G401.6 (cell line): ENCODE data around the gene MAGEB2.
"Not testable (repeated sequence)": the region's sequence is repeated elsewhere in the genome, so short reads cannot be mapped to it uniquely, and the experiment has no call there.

ENCODE experiments used
- FAIRE-seq: peaks from 2 replicates; lab custom pipeline; 2012; peaks lifted over from hg19 to GRCh38; lab: Jason Lieb, UNC

Gene MAGEB2

GRCh38 chrX:30215357-30215843, at the start of gene MAGEB2:
MAGEB2 (plus strand) TSS chrX:30215563; CDS start chrX:30218581, 3,018 bp downstream.
- FAIRE-seq = no peak

- FAIRE-seq = no peak
Observed at GRCh38 chrX:30170900-30171299, 44.5 kb upstream of the MAGEB2 start.

DNA sequence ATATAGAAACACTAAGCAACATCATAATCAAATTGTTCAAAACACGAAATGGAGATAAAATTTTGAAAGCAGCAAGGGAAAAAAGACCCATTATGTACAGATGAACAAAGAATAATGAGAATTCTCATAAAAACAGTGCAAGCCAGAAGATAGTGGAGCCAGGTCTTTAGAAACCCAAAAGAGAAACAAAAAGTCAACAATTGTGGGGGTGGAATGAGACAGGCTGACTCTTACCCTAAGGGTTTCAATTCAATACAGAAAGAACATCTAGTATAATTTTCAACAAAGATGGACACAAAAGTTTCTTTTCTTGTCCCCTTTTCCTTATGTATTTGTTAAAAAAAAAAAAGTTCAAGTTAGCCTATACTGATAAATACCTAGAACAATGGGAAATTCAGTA, 34.0 kb upstream of the MAGEB2 start:
- FAIRE-seq = no peak

DNA sequence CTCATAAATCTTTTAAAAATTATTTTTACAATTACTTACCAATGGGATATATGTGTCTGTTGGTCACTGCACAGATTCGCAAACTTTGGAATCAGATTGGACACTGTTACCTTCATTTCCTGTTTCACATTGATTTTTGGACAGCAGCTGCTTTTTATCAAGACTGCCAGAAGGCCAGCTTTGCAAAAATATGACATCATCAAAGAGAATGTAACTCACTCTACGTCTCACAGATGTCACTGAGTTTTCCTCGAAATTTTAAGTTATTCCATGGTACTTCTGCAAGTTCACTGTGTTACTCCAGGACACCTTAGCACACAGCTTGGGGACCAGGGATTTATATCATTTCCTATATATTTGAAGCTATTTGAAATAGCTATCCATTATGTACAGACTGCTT, 31.8 kb upstream of the MAGEB2 start:
- FAIRE-seq = no peak

GRCh38 chrX:30190426-30190825, 24.9 kb upstream of the MAGEB2 start:
- no peak for FAIRE-seq

DNA sequence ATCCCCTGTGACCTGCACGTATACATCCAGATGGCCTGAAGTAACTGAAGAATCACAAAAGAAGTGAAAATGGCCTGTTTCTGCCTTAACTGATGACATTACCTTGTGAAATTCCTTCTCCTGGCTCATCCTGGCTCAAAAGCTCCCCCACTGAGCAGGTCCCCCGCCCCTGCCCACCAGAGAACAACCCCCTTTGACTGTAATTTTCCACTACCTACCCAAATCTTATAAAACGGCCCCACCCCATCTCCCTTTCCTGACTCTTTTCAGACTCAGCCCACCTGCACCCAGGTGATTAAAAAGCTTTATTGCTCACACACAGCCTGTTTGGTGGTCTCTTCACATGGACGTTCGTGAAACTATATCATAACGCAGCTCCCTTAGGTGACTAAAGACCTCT, 21.5 kb upstream of the MAGEB2 start:
- not testable (repeated sequence) for FAIRE-seq

GRCh38 chrX:30196322-30196721, 19.0 kb upstream of the MAGEB2 start:
- no peak for FAIRE-seq

DNA sequence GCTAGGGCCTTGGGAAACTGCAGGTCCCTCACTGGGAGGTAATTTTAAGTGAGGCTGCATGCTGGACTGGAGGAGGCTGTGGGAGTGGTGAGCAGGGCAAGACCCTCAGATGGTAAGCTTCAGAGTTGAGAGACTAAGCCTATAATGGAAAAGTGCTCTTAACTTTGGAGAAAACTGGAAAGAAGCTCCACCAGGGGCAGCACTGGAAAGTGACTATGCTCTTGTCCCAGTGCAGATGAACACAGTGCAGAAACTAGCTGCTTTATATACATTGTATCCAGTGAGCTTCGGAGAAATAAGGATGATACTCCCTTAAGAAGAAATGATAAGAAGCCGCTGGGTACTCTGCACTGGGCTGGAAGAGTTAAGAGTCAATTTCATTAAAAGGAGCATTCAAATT, 3.2 kb upstream of the MAGEB2 start:
- no peak for FAIRE-seq

- no peak for FAIRE-seq
Observed at GRCh38 chrX:30217465-30217864, 2.1 kb downstream of the MAGEB2 start.

DNA sequence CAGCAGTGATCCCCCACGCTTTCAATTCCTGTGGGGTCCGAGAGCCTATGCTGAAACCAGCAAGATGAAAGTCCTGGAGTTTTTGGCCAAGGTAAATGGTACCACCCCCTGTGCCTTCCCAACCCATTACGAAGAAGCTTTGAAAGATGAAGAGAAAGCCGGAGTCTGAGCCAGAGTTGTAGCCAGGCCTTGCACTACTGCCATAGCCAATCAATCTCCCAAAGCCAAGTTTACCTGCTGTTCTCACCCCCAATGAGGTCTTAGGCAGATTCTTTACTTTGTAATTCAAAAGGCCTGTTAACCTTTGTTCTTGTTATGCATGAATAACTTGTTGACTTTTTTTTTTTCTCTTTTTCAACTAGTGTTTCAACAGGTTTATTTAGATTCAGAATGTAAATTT, 4.0 kb downstream of the MAGEB2 start:
- FAIRE-seq = no peak

GRCh38 chrX:30220661-30221060, 5.3 kb downstream of the MAGEB2 start:
- FAIRE-seq = no peak

DNA sequence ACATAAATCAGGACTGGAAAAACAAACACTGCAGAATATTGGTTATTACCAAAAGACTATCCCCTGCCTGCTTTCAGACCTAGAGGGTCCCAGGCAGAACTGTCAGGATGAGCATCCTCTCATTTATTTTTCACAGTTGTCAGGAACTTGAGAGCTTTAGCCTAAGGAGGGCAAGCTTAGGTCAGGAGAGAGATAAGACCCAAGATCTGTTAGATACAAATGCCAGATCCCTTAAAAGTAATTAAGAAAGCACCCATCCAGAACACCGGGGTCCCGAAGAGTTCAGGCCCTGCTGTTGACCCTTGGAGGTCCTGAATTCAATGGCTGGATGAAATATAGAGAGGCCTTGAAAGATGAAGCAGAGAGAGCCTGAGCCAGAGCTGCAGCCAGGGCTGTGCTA, 9.2 kb downstream of the MAGEB2 start:
- FAIRE-seq = no peak

- no peak for FAIRE-seq
Observed at GRCh38 chrX:30228526-30228925, 13.2 kb downstream of the MAGEB2 start.

DNA sequence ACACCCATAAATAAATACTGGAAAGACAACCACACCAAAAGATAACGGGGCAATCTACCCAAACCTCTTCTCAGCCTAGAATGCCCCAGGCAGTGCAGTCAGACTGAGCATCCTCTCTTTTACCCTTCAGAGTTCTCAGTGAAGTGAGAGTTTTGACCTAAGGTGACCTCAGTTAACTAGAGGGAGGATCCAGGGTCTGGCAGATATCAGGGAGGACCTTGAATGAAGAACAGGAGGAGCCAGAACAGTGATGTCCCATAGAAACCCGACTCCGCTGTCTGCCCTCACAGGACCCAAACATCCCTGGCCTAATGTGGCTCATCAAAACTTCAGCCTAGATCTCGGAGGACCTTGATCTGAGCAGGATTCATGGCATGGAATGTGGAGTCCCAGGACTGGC, 15.0 kb downstream of the MAGEB2 start, which contains the start of gene MAGEB3:
TSS of gene MAGEB3 (plus strand) at position 263 of the 400 bp plus-strand sequence. CDS start 5,268 bp downstream, outside the sequence.
- no peak for FAIRE-seq

DNA sequence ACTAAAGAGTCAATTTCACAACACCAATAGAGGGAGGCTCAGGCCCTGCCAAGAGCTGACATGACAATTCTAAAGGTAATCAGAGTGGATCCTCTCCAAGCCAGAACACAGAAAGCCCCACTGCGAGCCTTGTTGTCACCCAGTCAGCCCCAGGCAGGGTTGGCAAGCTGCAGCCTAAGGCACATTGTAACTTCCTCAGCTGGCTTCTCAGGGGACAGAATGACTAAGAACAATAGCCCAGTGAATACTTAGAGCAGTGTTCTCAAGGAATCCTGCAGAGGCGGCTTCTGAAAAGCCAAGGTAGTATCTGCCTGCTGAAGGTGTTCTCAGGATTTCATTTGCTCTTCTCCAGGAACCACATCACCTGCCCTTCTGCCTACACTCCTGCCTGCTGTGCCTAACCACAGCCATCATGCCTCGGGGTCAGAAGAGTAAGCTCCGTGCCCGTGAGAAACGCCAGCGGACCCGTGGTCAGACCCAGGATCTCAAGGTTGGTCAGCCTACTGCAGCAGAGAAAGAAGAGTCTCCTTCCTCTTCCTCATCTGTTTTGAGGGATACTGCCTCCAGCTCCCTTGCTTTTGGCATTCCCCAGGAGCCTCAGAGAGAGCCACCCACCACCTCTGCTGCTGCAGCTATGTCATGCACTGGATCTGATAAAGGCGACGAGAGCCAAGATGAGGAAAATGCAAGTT, 26.5 kb downstream of the MAGEB2 start, which contains the start of gene MAGEB4:
TSS of gene MAGEB4 (plus strand) at position 277 of the 692 bp plus-strand sequence. CDS start at position 413, 136 bp downstream.
- no peak for FAIRE-seq

DNA sequence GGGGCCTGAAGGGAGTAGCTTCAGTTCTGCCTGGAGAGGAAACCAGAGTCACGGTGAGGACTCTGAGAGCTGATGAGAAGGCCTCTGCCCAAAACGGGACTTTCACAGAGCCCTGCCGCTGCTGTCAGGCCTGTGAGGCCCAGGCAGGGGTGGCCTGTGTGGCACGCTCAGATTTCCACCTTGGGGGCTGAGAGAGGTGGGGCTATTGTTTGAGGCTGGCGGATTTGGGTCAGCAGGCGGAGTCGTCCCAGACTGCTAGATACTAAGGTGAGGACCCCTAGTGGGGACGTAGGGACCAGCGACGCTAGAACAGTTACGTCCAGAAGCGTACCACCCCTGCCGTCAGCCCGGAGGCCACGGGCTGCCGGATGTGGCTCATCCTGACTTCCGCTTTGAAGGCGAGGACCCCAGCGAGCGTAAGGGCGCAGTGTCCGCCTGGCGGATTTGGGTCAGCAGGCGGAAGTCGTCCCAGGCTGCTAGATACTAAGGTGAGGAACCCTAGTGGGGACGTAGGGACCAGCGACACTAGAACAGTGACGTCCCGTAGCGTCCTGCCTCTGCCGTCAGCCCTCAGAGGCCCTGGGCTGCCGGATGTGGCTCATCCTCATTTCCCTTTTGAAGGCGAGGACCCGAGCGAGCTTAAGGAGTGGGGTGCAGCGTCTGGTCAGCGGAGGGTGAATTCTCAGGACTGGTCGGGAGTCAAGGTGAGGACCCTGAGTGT, 31.6 kb downstream of the MAGEB2 start, which contains the start of gene MAGEB1:
TSS of gene MAGEB1 (plus strand) at position 378 of the 721 bp plus-strand sequence. CDS start 3,348 bp downstream, outside the sequence.
- no peak for FAIRE-seq

GRCh38 chrX:30248854-30249253, 33.5 kb downstream of the MAGEB2 start:
- FAIRE-seq = no peak

- FAIRE-seq = no peak
Observed at GRCh38 chrX:30253257-30253656, 37.9 kb downstream of the MAGEB2 start.

GRCh38 chrX:30259927-30260326, 44.6 kb downstream of the MAGEB2 start:
- FAIRE-seq = no peak

DNA sequence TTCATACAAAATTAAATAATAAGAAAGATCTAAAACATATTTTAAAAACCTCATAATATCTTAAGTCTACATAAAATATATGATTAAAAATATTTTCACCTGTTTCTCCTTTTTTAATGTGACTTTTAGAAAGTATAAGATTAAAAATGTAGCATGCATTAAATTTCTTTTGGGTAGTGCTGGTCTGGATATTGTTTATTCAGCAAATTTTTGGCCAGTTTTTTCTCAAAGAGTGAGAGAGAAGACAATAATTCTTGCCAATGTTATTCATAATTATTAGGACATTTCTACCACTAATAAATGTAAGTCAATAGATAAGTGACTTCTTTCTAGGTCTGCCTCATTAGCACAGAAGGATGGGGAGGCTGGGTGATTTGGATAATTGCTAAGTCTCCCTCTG, 45.6 kb downstream of the MAGEB2 start:
- no peak for FAIRE-seq

- FAIRE-seq = no peak
Observed at GRCh38 chrX:30262763-30263162, 47.4 kb downstream of the MAGEB2 start.
